ENCODE data around the gene PAX8. TPM values are rescaled to one million over a fixed set of nuclear protein-coding genes. Genes with fewer than 3 reads are reported as not detected.

The PAX8 gene
- total RNA-seq, 1 donor from 2014 or later: 1.6 TPM

DNA sequence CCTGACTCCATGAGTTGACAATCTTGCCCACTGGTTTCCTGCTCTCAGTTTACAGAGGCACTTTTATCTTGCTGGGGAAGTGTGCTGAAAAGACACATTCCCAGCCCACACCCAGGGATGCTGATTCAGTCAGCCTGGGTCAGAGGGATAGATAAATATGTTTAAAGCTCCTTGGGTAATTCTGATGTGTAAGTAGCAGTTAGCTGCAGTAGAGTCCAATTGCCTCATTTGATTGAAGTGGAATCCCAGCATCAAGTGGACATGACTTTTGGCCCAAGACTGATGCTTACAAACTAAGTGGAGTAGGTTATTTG is 75.5 kb downstream of the PAX8 start:
- H3K36me3 ChIP-seq: peaks cover 16% of the 10 kb centered on the region
- no peaks in the 10 kb centered on the region for H3K27me3 ChIP-seq
- no peak overlapping the region for H3K4me3 ChIP-seq
- no peaks in the 10 kb centered on the region for H3K9me3 ChIP-seq
- DNase-seq (no peak), ATAC-seq (no peak)
- peaks cover 5% of the 10 kb centered on the region for H3K4me1 ChIP-seq
- H3K27ac ChIP-seq: no peak overlapping the region
- TF ChIP-seq, protein P1, sequence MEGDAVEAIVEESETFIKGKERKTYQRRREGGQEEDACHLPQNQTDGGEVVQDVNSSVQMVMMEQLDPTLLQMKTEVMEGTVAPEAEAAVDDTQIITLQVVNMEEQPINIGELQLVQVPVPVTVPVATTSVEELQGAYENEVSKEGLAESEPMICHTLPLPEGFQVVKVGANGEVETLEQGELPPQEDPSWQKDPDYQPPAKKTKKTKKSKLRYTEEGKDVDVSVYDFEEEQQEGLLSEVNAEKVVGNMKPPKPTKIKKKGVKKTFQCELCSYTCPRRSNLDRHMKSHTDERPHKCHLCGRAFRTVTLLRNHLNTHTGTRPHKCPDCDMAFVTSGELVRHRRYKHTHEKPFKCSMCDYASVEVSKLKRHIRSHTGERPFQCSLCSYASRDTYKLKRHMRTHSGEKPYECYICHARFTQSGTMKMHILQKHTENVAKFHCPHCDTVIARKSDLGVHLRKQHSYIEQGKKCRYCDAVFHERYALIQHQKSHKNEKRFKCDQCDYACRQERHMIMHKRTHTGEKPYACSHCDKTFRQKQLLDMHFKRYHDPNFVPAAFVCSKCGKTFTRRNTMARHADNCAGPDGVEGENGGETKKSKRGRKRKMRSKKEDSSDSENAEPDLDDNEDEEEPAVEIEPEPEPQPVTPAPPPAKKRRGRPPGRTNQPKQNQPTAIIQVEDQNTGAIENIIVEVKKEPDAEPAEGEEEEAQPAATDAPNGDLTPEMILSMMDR (IDR thresholded peaks at IDR 0.05): no peak
- intact Hi-C loops (cut with DNase I): loop anchor here (5.0 kb wide), 1 partner anchor 39 kb away; no protein-coding TSS in a partner anchor

DNA sequence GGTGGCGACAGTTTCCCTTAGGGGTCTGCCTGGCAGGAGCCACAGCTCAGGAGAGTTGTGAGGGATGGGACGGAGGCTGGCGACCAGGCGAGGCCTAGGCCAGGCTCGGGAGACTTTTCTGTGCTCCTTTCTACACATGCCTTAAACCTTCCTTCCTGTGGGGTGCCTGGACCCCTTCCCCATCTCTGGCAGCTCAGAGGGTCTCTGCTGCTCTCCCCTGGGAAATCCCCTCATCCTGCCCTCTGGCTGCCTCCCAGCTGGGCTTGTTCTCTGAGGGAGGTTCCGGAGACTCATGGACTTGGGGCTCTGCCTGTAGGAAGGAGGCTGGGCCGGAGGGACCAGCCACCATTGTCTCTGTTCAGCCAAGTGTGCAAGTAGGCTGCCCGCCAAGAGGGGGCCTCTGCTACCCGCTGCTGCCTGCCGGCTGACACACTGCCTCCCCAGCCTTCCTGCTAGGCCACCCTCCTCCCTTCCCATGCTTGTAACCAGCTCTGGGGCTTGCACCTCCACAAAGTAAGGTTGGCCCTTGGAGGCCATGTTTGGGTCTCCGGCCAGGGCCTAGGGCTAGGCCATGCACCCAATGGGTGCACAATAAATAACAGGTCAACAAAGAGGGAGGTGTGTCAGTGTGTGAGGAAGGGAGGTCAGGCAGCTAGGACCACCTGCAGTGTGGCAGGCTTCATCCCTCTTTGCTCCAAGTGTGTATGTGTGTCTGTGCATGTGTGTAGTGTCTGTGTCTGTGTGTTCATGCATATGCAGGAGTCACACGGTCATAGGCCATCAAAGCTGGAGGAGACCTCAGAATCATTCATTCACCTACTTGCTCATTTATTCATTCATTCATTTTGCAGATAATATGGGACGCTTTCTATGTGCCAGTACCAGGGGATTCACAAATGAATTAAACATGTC is 76.2 kb downstream of the PAX8 start:
- H3K27me3 ChIP-seq: no peaks in the 10 kb centered on the region
- ATAC-seq: no peak
- no peak overlapping the region for H3K4me3 ChIP-seq
- no peaks in the 10 kb centered on the region for H3K9me3 ChIP-seq
- intact Hi-C loops (cut with DNase I): loop anchor here (5.0 kb wide), 1 partner anchor 40 kb away; no protein-coding TSS in a partner anchor
- peaks cover 16% of the 10 kb centered on the region for H3K36me3 ChIP-seq
- peaks cover 5% of the 10 kb centered on the region for H3K4me1 ChIP-seq
- TF ChIP-seq, protein P1 (IDR thresholded peaks at IDR 0.05): no peak
- H3K27ac ChIP-seq: no peak overlapping the region
- DNase-seq: peak; percentile 63

DNA sequence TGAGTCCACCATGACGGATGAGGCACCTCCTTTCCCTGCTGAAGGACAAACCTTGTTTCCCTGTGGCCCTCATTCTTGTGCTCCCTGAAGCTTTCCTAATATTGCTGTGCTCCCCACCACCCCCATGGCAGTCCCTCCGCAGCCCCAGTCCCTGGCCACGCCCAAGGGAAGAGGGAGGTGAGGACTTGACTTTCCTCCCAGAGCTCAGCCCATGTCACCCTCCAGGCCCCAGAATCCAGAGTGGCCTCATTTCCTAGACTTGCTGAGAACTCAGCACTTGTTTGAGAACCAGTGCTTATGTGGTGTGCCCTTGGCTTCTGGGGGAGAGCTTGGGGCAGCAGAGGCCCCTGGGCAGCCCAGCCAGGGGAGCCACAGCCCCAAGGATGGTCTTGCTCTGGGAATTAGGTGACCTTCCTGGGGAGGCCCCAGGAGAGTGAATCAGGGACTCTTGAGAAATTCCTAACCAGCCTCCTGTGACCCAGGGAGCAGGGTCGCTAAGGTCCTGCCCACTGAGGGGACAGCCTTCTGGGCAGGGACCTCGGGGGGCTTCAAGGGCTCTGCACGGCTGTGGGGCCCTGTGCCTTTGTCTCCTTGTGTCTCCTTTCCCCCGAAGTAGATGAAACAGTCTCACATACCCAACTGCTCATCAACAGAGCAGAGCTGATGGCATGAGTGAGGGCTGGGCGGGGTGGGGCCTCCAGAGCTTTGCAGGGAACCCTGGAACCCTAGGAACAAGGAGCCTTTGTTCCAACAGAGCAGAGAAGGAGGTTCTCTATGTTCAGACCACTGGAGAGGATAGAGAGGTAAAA is 77.0 kb downstream of the PAX8 start:
- Histone ChIP-seq H3K4me1 (peaks cover 5% of the 10 kb centered on the region), H3K27me3 (no peaks in the 10 kb centered on the region), H3K9me3 (no peaks in the 10 kb centered on the region), H3K27ac (no peak overlapping the region), H3K4me3 (no peak overlapping the region), H3K36me3 (peaks cover 16% of the 10 kb centered on the region)
- ATAC-seq: no peak
- TF ChIP-seq, protein P1 (IDR thresholded peaks at IDR 0.05): no peak
- peak; percentile 47 for DNase-seq
- intact Hi-C loops (cut with DNase I): loop anchor here (5.0 kb wide), 1 partner anchor 41 kb away; no protein-coding TSS in a partner anchor

DNA sequence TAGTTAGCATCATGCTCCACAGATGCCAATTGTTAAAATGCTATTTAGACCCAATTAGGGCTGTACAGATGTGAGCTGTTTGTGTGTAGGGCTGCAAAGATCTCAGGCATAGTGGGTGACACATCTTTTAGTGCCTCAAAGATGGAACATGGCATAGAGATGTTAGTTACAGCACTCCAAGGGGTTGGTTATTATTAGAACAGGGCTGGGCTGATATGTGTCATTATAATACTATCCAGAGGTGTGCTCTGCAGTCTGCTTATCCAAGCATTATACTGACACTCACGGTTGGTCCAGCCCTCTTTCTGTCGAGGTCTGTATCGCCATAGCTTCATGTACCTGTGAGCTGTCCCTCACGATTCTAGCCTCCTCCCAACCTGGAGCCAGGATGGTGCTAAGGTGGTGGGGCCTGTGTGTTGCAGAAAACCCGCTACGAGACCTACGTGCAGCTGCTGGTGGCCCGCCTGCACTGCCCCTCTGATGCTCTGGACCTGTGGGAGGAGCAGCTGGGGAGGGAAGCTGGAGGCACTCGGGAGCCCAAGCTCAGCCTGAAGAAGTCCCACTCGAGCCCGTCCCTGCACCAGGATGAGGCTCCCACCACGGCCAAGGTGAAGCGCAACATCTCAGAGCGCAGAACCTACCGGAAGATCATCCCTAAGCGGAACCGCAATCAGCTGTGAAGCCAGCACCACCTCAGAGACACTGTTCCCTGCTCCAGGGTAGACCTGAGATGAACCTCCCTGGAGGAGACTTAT is 77.8 kb downstream of the PAX8 start:
- Histone ChIP-seq H3K9me3 (no peaks in the 10 kb centered on the region), H3K4me3 (no peak overlapping the region), H3K27me3 (no peaks in the 10 kb centered on the region), H3K36me3 (peaks cover 16% of the 10 kb centered on the region), H3K27ac (no peak overlapping the region), H3K4me1 (peaks cover 5% of the 10 kb centered on the region)
- intact Hi-C loops (cut with DNase I): loop anchor here (5.0 kb wide), 1 partner anchor 41 kb away; no protein-coding TSS in a partner anchor
- DNase-seq: peak; percentile 55
- TF ChIP-seq, protein P1 (IDR thresholded peaks at IDR 0.05): no peak
- no peak for ATAC-seq

DNA sequence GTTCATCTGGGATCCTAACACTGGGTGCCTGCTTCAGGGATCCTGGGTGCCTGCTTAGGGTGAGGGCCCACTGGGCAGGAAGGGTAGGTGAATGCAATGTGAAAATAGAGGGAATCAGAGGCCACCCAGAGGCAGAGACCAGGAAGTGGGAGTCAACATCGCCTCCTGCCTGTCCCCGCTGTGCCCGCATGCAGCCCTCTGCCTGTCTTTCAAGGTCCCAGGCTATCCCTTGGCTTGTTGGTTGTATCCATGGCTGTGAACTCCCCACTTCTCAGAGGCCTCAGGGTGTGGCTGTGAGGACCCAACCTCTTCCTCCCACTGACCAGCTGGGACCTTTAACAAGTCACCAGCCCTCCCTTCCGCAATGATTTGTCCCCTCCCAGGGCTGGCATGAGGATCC is 78.5 kb downstream of the PAX8 start:
- H3K27ac ChIP-seq: no peak overlapping the region
- DNase-seq (peak; percentile 58), ATAC-seq (no peak)
- TF ChIP-seq, protein P1 (IDR thresholded peaks at IDR 0.05): no peak
- H3K9me3 ChIP-seq: no peaks in the 10 kb centered on the region
- H3K36me3 ChIP-seq: peaks cover 16% of the 10 kb centered on the region
- intact Hi-C loops (cut with DNase I): loop anchor here (5.0 kb wide), 1 partner anchor 42 kb away; no protein-coding TSS in a partner anchor
- no peaks in the 10 kb centered on the region for H3K27me3 ChIP-seq
- peaks cover 5% of the 10 kb centered on the region for H3K4me1 ChIP-seq
- no peak overlapping the region for H3K4me3 ChIP-seq

Data from upper lobe of right lung (tissue), 1 donor.